Thoracic aorta (tissue), 2 donors: Measurements from ENCODE around the gene C8A. TPM values are rescaled to one million over a fixed set of nuclear protein-coding genes. Genes with fewer than 3 reads are reported as not detected.

Experiments
- ATAC-seq: fragments of 150-250 bp; one replicate; pipeline ENCODE4 v1.8.0; 2017; ENCODE audit warnings: low read depth; ENCODE audit not compliant: insufficient number of reproducible peaks, low FRiP score
- DNase-seq: peaks from one replicate; pipeline ENCODE4 v3.0.0-alpha.2; 2020; ENCODE audit warnings: low spot score
- H3K27ac ChIP-seq, 2 donors: fragments of 200-600 bp; sonication (generic); 1 replicate in 1 of 2; 2 replicates in 1 of 2; pipeline ENCODE4 v1.5.1; 2016; ENCODE audit warnings: mild to moderate bottlenecking in 2 of 2, moderate library complexity in 2 of 2
- H3K27me3 ChIP-seq: fragments of 200-600 bp; sonication (generic); replicated peaks from 2 replicates; pipeline ENCODE4 v1.6.0; 2016; ENCODE audit warnings: mild to moderate bottlenecking; ENCODE audit not compliant: insufficient read depth
- H3K36me3 ChIP-seq: fragments of 200-600 bp; sonication (generic); one replicate; pipeline ENCODE4 v1.5.1; 2016
- H3K4me1 ChIP-seq, 2 donors: fragments of 200-600 bp; sonication (generic); 1 replicate in 1 of 2; 2 replicates in 1 of 2; pipeline versions ENCODE4 v1.5.1 to v1.6.0; 2016; ENCODE audit warnings: low read depth in 2 of 2, mild to moderate bottlenecking in 1 of 2; ENCODE audit not compliant: control insufficient read depth in 1 of 2
- H3K4me3 ChIP-seq: fragments of 200-600 bp; sonication (generic); 2 replicates; pipeline ENCODE4 v1.5.1; 2016; ENCODE audit warnings: mild to moderate bottlenecking
- H3K9me3 ChIP-seq: fragments of 200-600 bp; sonication (generic); 2 replicates; pipeline ENCODE4 v1.5.1; 2016
- total RNA-seq, 2 donors: library from RNA; depleted of rRNA; stranded (reverse); fragments of >200 nt; gene quantifications; one replicate each; pipeline versions ENCODE4 v1.1.0 to v1.2.3, GENCODE V29; 2016
- TF ChIP-seq, protein P1 (sequence below): fragments of 200-600 bp; sonication (generic); IDR thresholded peaks from one replicate; pipeline ENCODE4 v1.5.1; 2019; ENCODE audit warnings: antibody characterized with exemption

C8A gene
- total RNA-seq, 2 donors from 2014 or later = not detected

DNA sequence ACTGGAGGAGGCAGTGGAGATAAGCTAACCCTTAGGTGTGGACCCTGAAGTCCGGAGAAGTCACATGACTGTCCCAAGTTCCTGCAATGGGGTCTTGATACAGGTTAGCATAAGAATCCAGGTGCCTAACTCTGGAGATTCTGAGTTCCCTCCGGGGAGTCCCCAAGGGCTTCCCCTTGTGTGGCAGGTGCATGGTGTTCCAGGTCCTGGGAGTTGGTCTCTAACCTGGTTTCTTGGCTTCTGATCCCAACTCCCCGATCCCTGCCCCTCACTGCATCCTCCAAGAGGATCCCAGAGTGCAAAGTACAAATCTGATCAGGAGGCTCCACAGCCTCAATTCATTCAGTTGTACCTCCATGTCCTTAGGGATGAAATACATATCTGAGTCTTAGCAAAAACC, 9.3 kb upstream of the C8A start:
- H3K4me3 ChIP-seq = no peak overlapping the region
- ATAC-seq (no peak), DNase-seq (no peak)
- H3K9me3 ChIP-seq = no peaks in the 10 kb centered on the region
- H3K27ac ChIP-seq = no peak overlapping the region
- H3K27me3 ChIP-seq = no peaks in the 10 kb centered on the region
- no peaks in the 10 kb centered on the region for H3K4me1 ChIP-seq
- no peaks in the 10 kb centered on the region for H3K36me3 ChIP-seq
- TF ChIP-seq, protein P1, sequence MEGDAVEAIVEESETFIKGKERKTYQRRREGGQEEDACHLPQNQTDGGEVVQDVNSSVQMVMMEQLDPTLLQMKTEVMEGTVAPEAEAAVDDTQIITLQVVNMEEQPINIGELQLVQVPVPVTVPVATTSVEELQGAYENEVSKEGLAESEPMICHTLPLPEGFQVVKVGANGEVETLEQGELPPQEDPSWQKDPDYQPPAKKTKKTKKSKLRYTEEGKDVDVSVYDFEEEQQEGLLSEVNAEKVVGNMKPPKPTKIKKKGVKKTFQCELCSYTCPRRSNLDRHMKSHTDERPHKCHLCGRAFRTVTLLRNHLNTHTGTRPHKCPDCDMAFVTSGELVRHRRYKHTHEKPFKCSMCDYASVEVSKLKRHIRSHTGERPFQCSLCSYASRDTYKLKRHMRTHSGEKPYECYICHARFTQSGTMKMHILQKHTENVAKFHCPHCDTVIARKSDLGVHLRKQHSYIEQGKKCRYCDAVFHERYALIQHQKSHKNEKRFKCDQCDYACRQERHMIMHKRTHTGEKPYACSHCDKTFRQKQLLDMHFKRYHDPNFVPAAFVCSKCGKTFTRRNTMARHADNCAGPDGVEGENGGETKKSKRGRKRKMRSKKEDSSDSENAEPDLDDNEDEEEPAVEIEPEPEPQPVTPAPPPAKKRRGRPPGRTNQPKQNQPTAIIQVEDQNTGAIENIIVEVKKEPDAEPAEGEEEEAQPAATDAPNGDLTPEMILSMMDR = no peak

DNA sequence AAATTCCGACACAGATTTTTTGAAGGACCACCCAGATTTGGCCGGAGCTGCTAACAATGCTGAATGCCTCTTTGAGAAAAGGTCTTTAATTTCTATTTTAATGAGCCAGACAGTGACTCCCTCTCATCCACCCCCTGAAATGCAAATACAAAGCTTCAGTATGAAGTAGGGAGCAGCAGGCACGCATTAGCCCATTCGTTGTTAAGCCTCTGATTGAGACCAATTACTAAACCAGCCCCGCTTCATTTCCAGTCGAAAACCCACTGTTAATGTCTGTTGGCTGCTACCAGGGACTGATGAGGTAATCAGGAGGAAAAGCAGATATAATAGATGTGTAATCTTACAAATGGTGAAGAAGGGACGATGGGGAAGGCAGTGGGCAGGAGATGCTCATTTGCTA, 4.8 kb upstream of the C8A start:
- TF ChIP-seq, protein P1 = no peak
- H3K27ac ChIP-seq = no peak overlapping the region
- no peaks in the 10 kb centered on the region for H3K36me3 ChIP-seq
- DNase-seq (no peak), ATAC-seq (no peak)
- no peaks in the 10 kb centered on the region for H3K9me3 ChIP-seq
- no peaks in the 10 kb centered on the region for H3K4me1 ChIP-seq
- H3K4me3 ChIP-seq = no peak overlapping the region
- H3K27me3 ChIP-seq = no peaks in the 10 kb centered on the region

DNA sequence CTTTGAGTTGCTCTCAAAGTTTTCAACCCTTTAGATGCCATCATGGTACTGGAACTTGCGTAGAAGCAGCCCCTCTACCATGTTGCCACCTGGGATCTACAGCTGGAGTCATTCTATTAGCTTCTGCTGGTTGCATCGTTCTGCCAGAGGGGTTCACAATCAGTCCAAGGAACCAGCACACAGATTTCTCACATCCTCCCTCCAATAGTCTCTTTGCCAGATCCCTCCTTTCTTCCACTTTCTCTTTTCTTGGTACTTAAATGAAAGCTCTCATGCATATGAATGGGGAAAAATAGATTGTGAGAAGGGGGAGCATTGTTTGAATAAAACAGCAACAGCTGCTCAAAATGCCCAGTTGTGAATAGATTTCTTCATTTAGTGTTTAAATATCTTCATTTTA, 4.2 kb upstream of the C8A start:
- H3K27ac ChIP-seq = no peak overlapping the region
- no peaks in the 10 kb centered on the region for H3K4me1 ChIP-seq
- H3K27me3 ChIP-seq = no peaks in the 10 kb centered on the region
- no peaks in the 10 kb centered on the region for H3K36me3 ChIP-seq
- H3K9me3 ChIP-seq = no peaks in the 10 kb centered on the region
- no peak for DNase-seq
- TF ChIP-seq, protein P1 = no peak
- no peak overlapping the region for H3K4me3 ChIP-seq
- ATAC-seq = no peak

DNA sequence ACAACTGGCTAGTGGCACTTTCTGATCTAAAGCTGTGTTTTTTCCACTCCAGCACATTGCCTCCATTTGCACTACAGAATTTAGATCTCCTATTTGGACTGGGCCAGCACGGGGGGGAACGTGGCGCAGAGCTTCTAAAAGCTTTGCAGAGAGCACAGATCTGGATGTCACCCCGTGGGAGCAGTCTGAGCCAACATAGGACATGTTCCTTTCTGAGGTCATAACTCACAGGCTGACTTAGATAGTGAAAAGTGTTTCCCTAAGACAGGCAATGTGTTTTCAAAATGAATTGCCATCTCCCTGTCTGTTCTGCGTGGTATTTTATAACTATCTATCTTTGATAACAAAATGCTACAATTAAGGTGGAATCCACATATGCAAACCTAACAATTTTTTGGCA, 3.7 kb upstream of the C8A start:
- TF ChIP-seq, protein P1 = no peak
- DNase-seq (no peak), ATAC-seq (no peak)
- no peaks in the 10 kb centered on the region for H3K27me3 ChIP-seq
- H3K4me3 ChIP-seq = no peak overlapping the region
- H3K27ac ChIP-seq = no peak overlapping the region
- no peaks in the 10 kb centered on the region for H3K36me3 ChIP-seq
- no peaks in the 10 kb centered on the region for H3K9me3 ChIP-seq
- H3K4me1 ChIP-seq = no peaks in the 10 kb centered on the region

DNA sequence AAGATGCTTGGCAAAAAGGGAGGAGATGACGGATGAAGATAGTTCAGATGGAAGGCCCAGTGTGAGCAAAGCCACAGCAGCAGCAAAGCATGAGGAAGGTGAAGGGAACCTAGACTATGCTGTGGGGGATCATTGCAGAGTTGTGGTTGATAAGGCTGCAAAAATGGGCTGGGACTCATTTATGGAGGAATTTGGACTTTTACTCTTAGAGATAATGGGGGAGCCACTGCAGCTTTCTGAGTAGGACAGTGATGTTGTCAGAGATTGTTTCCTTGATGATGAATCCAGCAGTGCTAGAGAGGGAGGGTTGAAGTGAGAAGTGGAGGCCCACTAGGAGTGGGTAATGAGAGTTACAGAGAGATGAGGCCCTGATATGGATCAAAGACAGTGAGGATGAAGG, 2.1 kb upstream of the C8A start:
- TF ChIP-seq, protein P1 = no peak
- H3K9me3 ChIP-seq = no peaks in the 10 kb centered on the region
- no peaks in the 10 kb centered on the region for H3K4me1 ChIP-seq
- no peak for ATAC-seq
- DNase-seq = no peak
- H3K27ac ChIP-seq = no peak overlapping the region
- H3K27me3 ChIP-seq = no peaks in the 10 kb centered on the region
- H3K36me3 ChIP-seq = no peaks in the 10 kb centered on the region
- H3K4me3 ChIP-seq = no peak overlapping the region
